Activated CD4-positive, alpha-beta memory T cell treated with anti-CD3 and anti-CD28 coated beads, Interleukin-2, amount 10 ng/mL, durations not matched to agents 7 days and 5 days (primary cell): ENCODE results near the gene CHST8. TPM values are rescaled to one million over a fixed set of nuclear protein-coding genes. Genes with fewer than 3 reads are reported as not detected.

Experiments used
- CTCF ChIA-PET: fragments of 350-600 bp; sonication (Branson Sonifier 250); formaldehyde crosslinking; loops from one replicate; lab custom pipeline; 2021; ENCODE audit warnings: antibody characterized with exemption, inconsistent platforms; lab: Charles Lee
- POLR2A ChIA-PET: fragments of 350-600 bp; sonication (Branson Sonifier 250); formaldehyde crosslinking; loops from one replicate; lab custom pipeline; 2021; ENCODE audit warnings: antibody characterized with exemption; lab: Charles Lee
- DNase-seq: peaks from one replicate; pipeline ENCODE4 v3.0.0-alpha.2; 2020
- H3K27ac Mint-ChIP-seq: one replicate; pipeline ENCODE4 v1.8.0; 2021; ENCODE audit warnings: mild to moderate bottlenecking, mixed read lengths
- H3K27me3 Mint-ChIP-seq: one replicate; pipeline ENCODE4 v1.8.0; 2021; ENCODE audit warnings: mixed read lengths
- H3K36me3 Mint-ChIP-seq: one replicate; pipeline ENCODE4 v1.8.0; 2021; ENCODE audit warnings: low read depth, mixed read lengths
- H3K4me1 Mint-ChIP-seq: one replicate; pipeline ENCODE4 v1.8.0; 2021; ENCODE audit warnings: mixed read lengths
- H3K4me3 Mint-ChIP-seq: one replicate; pipeline ENCODE4 v1.8.0; 2021; ENCODE audit warnings: mild to moderate bottlenecking, mixed read lengths
- H3K9me3 Mint-ChIP-seq: one replicate; pipeline ENCODE4 v1.8.0; 2021; ENCODE audit warnings: mixed read lengths
- total RNA-seq, 2 experiments: library from RNA; stranded (reverse); gene quantifications; one replicate each; pipeline ENCODE4 v1.2.3, GENCODE V29; 2021

The CHST8 gene
- total RNA-seq, 2 experiments from 2014 or later: not detected

DNA sequence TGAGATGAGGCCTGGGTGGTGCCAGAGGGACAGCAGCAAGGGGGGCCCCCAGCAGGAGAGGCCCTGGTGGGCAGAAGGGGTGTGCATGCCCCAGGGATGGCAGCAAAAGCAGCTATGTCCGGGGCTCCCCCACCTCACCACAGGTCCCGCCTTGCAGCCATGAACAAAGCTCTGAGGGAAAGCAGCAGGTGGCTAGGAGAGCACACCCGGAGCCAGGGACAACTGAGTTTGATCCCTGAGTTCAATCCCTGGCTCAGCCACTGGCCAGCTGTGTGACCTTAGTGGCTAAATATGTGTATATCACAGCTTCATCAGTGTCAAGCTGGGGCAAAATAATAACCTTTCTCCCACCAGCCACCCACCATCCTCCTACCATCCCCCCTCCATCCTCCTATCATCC is 127.3 kb downstream of the CHST8 start:
- Mint-ChIP-seq H3K27ac (no peak overlapping the region), H3K4me1 (no peaks in the 10 kb centered on the region)

DNA sequence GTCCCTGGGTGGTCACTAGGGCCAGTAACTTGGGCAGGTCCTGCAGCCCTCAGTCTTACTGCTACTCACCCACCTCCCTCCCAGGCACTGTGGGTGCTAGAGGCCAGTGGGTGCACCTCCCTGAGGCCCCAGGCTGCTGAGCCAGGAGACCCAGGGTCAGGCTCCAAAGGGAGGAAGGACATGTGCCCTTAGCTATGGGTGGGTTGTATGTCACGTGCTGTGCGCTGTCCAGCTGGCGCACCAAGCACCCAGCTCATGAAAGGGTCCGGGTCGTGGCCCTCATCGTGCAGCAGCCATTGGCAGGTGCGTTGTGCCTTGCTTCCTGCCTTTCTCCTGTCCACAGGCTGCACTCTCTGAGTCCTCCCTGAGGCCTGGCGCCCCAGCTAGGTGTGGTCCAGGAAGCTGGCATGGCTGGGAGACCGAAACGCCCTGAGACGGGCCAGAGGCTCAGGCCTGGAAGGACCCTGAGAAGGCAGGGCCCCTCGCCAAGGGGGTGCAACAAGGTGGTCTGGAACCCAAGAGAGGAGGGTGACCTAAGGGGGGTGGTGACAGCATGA is 127.9 kb downstream of the CHST8 start:
- Mint-ChIP-seq H3K4me1 (no peaks in the 10 kb centered on the region), H3K9me3 (no peaks in the 10 kb centered on the region), H3K27me3 (no peaks in the 10 kb centered on the region)

More for the DNA sequence above, 127.3 kb downstream of the CHST8 start:
- ChIA-PET POLR2A (no interaction called here), CTCF (interaction anchor here (0.8 kb wide), 1 partner anchor 318 kb away, joined by 3 read pairs; no protein-coding TSS in a partner anchor)
- DNase-seq: no peak
- Mint-ChIP-seq H3K36me3 (no peaks in the 10 kb centered on the region), H3K9me3 (no peaks in the 10 kb centered on the region), H3K27me3 (no peaks in the 10 kb centered on the region), H3K4me3 (no peak overlapping the region)

DNA sequence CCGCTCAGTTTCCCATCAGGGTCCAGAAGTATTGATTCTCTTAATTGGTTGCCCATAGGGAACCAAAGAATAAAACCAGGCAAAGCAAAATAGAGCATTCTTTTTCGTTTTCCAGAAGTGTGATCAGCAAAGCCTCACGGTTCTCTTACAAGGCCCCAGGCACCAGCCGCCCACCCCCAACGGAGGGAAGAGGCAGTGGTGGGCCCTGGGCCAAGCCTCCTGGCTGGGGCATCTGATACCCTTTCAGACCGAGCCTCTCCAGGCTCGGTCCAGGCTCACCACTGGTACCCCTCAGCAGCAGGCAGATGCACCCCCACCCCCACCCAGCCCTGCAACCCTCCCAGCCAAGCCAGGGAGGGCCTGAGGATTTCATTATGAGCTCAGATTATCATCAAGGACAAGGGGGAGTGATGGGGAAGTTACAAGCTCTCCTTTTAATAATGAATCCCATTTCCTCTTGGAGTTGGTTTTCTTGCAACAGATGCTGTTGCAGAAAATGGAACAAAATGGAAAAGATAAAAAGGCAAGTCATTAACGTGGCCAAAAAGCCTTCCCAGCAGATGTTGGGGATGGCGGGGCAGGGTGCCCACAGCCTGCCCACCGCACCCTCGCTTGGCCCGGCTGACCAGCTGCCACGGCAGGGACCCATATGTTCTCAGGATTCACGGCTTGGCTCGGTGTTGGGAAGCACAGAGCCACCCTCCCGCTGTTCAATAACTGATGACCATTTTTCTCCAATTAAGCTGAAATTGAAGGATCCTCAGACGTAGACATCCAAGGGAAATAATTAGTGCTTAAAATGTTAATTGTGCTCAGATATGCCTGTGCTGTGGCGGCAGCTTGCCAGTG is 129.1 kb downstream of the CHST8 start:
- H3K4me1 Mint-ChIP-seq: no peaks in the 10 kb centered on the region

More for the DNA sequence above, 127.9 kb downstream of the CHST8 start:
- H3K36me3 Mint-ChIP-seq: no peaks in the 10 kb centered on the region
- ChIA-PET POLR2A (no interaction called here), CTCF (interaction anchor here (0.8 kb wide), 1 partner anchor 319 kb away, joined by 3 read pairs; no protein-coding TSS in a partner anchor)
- no peak overlapping the region for H3K4me3 Mint-ChIP-seq
- H3K27ac Mint-ChIP-seq: no peak overlapping the region
- no peak for DNase-seq

DNA sequence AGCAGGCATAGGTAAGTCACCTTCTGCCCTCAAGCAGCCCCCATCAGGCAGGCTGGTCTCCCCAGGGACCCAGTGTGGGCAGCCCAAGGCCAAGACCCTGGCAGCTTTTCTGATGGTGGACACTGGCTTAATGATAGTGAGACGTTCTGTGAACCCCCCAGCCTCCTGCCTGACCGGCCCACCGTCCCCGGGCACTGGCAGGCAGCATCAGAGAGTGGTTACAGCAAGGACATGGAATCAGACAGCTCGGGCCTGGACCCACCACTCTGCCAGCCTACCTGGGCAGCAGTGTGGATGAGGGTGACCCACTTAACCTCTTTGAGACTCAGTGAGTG is 129.7 kb downstream of the CHST8 start:
- H3K9me3 Mint-ChIP-seq: no peaks in the 10 kb centered on the region
- H3K27me3 Mint-ChIP-seq: no peaks in the 10 kb centered on the region
- H3K27ac Mint-ChIP-seq: no peak overlapping the region
- CTCF ChIA-PET: no interaction called here
- no peak for DNase-seq
- H3K36me3 Mint-ChIP-seq: no peaks in the 10 kb centered on the region
- no peaks in the 10 kb centered on the region for H3K4me1 Mint-ChIP-seq
- H3K4me3 Mint-ChIP-seq: no peak overlapping the region
- POLR2A ChIA-PET: no interaction called here

More for the DNA sequence above, 129.1 kb downstream of the CHST8 start:
- no peaks in the 10 kb centered on the region for H3K36me3 Mint-ChIP-seq
- ChIA-PET POLR2A (no interaction called here), CTCF (no interaction called here)
- no peaks in the 10 kb centered on the region for H3K9me3 Mint-ChIP-seq
- H3K27me3 Mint-ChIP-seq: no peaks in the 10 kb centered on the region
- H3K4me3 Mint-ChIP-seq: no peak overlapping the region
- no peak for DNase-seq
- no peak overlapping the region for H3K27ac Mint-ChIP-seq

DNA sequence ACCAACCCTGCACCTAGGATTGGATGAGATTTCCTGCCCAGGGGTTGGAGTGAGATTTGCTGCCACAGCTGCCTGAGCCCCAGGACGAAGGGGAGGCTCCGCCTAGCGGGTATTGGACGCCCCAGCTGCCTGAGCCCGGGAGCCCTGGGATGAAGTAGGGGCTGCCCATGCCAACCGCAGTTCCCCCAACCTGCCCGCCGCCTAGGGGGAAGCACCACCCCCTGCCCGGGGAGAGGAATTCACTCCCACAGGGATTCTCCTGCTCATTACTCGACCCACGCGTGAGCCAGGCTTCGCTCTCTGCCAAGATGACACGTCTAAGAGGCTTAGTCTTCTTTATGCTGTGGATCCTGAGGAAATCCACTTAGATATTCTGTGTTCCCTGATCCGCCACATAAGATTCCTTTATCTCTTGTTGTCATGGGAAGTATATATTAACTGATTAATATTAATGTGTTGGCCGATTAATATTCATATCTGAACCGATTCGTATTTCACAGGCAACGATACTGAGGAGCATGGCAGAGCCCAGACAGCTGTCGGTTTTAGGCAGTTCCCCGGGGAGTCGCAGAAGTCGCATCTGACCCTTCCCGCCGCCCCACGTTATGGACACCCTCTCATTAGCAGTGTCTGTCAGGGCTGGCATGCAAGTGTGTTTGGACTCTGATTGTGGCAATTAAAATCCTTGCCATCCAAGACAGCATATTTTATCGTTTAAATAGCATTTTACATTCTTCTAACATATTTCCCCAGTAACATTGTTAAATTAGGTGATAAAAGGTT is 130.5 kb downstream of the CHST8 start:
- POLR2A ChIA-PET: no interaction called here
- Mint-ChIP-seq H3K4me1 (no peaks in the 10 kb centered on the region), H3K9me3 (no peaks in the 10 kb centered on the region), H3K36me3 (no peaks in the 10 kb centered on the region), H3K27ac (no peak overlapping the region), H3K27me3 (no peaks in the 10 kb centered on the region), H3K4me3 (no peak overlapping the region)
- no peak for DNase-seq
- CTCF ChIA-PET: no interaction called here

DNA sequence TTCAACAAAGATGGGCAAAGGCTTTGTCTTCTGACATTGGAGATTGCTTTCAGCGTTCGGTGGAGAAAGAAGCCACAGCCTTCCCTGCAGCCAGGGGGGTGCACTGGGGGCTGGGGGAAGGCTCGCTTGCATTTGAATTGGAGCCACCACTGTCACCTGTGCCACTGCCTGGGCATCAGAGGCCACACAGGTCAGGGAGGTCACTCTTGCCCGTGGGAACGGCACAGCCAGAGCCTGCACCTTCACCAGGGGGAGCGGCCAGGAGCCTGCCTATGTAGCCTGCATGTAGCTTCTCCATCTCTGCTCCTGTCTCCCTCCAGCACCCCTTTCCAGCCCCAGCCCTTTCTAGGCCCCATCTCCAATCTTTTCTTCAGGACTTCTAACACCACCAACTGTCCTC is 131.2 kb downstream of the CHST8 start:
- H3K27me3 Mint-ChIP-seq: no peaks in the 10 kb centered on the region

DNA sequence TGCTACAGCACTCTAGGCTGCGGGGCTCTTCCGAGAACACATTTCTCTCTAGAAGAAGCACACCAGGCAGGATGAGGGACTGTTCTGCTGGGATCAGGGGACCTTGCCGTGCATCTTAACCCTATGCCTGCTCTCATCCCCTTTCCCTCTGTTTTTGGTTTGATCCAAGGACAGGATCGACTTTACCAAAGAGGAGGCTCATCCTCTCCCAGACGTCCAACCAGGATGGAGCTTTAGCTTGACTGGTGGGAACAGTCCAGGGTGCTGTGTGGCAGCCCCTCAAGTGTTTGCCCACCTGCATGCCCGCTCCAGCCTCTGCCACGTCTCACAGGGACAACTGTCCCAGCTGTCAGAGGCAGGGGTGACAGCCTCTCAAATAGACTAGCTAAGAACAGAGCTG is 132.6 kb downstream of the CHST8 start:
- H3K27me3 Mint-ChIP-seq: no peaks in the 10 kb centered on the region

More for the DNA sequence above, 131.2 kb downstream of the CHST8 start:
- ChIA-PET POLR2A (no interaction called here), CTCF (no interaction called here)
- no peaks in the 10 kb centered on the region for H3K9me3 Mint-ChIP-seq
- no peak overlapping the region for H3K27ac Mint-ChIP-seq
- DNase-seq: no peak
- H3K4me1 Mint-ChIP-seq: no peaks in the 10 kb centered on the region
- H3K36me3 Mint-ChIP-seq: no peaks in the 10 kb centered on the region
- no peak overlapping the region for H3K4me3 Mint-ChIP-seq

DNA sequence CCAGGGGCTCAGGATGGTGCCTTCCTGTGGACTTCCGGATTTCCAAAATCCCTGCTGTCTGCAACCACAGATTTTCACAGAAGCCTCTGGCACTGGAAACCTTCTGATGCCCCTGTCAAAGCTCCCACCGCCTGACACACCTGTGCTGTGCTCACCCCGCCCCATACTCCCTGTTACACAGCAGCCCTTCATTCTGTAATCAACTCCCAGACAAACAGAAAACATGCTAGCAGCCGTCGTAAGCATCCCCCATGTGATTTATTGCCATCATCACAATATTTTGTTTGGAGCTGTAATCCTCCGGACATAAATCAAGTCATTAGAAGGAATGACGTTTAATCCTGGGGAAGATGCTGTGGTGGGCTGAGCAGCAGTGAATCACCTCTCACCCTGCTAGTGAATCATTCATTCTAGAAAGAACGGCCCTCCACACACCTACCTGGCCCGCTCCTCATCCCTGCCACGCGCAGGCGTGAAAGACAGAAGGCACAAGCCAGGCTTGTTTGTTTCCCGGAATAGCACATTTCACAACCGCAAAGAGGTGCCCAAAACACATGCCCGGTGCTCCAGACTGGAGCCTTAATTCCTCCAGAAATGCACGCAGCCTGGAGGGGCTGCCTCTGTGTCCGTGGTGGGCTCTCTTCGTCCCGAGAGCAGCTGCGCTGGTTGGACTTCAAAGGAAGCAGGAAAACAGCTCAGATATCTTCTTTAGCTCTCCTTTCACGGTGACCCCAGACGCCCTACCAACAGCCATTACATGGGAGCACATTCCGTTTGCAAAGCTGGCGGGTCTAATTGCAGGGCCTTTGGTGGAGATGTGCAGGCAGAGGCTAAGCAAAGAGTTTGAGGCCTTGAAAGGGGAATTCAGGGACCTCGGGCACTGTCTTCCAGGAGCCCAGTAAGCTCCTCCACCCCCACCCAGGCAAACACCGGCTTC is 133.6 kb downstream of the CHST8 start:
- Mint-ChIP-seq H3K27ac (no peak overlapping the region), H3K4me1 (no peaks in the 10 kb centered on the region), H3K36me3 (no peaks in the 10 kb centered on the region), H3K27me3 (no peaks in the 10 kb centered on the region), H3K9me3 (no peaks in the 10 kb centered on the region), H3K4me3 (no peak overlapping the region)
- POLR2A ChIA-PET: no interaction called here
- CTCF ChIA-PET: no interaction called here
- no peak for DNase-seq

More for the DNA sequence above, 132.6 kb downstream of the CHST8 start:
- no peak for DNase-seq
- no peaks in the 10 kb centered on the region for H3K36me3 Mint-ChIP-seq
- H3K4me3 Mint-ChIP-seq: no peak overlapping the region
- CTCF ChIA-PET: no interaction called here
- H3K27ac Mint-ChIP-seq: no peak overlapping the region
- no peaks in the 10 kb centered on the region for H3K9me3 Mint-ChIP-seq
- POLR2A ChIA-PET: no interaction called here
- H3K4me1 Mint-ChIP-seq: no peaks in the 10 kb centered on the region

DNA sequence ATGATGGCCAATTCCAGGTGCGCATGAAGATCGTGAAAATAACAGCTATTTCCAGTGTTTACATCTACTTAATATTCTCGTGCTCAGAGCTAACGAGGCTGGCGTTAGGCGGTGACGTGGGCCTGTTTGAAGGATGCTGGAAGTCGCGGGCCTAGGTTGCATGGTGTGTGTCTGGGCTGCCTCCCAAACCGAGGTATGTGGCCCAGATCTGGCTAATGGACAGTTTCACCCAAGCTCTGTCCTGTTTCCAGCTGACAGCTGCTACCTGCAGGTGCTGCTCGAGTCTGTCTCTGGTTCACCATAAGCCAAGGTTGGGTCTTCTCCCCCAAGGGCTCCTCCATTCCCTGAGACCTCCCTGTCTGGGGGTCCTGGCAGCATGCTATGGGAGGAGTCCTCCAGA is 134.4 kb downstream of the CHST8 start:
- H3K27me3 Mint-ChIP-seq: no peaks in the 10 kb centered on the region
- no peak for DNase-seq
- CTCF ChIA-PET: no interaction called here
- H3K9me3 Mint-ChIP-seq: no peaks in the 10 kb centered on the region
- H3K27ac Mint-ChIP-seq: no peak overlapping the region
- no peak overlapping the region for H3K4me3 Mint-ChIP-seq
- no peaks in the 10 kb centered on the region for H3K36me3 Mint-ChIP-seq
- POLR2A ChIA-PET: no interaction called here
- no peaks in the 10 kb centered on the region for H3K4me1 Mint-ChIP-seq

DNA sequence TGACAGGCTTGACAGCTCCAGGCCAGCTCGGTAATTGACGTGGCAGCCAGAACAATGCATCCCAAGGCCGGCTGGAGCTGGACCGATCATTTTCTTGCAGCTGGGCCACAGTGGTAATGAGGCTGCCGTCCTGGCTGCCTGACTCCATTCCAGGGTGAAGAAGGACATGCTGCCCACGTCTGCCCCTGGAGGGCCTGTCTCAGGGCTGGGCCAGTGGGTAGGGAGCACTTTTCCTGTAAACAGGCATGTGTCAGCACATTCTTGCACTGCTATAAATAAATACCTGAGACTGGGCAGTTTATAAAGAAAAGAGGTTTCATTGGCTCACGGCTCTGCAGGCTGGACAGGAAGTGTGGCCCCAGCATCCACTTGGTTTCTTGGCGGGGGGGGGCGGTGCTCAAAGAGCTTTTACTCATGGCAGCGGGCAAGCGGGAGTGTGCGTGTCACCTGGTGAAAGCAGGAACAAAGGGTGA is 136.8 kb downstream of the CHST8 start:
- H3K27me3 Mint-ChIP-seq: no peaks in the 10 kb centered on the region
- CTCF ChIA-PET: no interaction called here

DNA sequence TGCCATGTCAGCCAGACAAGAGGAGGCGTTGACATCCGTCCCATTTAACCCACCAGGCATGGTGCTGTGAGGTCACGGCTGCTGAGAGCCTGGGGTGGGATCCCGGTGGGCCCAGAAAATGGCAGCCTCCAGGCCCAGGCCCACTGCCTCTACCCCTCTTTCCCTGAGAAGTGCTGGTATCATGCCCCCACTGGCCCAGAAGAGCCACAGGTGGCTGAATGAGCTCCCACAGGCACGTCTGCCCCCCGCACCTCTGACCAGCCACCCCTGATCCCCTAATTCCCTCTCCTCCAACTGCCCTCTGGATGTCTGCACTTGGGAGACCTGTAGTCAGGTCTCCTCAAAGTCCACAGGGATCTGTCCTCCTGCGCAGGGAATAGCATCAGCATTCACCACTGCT is 137.6 kb downstream of the CHST8 start:
- Mint-ChIP-seq H3K9me3 (no peaks in the 10 kb centered on the region), H3K27me3 (no peaks in the 10 kb centered on the region), H3K27ac (no peak overlapping the region), H3K4me3 (no peak overlapping the region), H3K36me3 (no peaks in the 10 kb centered on the region), H3K4me1 (no peaks in the 10 kb centered on the region)
- POLR2A ChIA-PET: no interaction called here
- CTCF ChIA-PET: no interaction called here
- DNase-seq: no peak

More for the DNA sequence above, 136.8 kb downstream of the CHST8 start:
- Mint-ChIP-seq H3K9me3 (no peaks in the 10 kb centered on the region), H3K4me1 (no peaks in the 10 kb centered on the region), H3K27ac (no peak overlapping the region), H3K4me3 (no peak overlapping the region), H3K36me3 (no peaks in the 10 kb centered on the region)
- no peak for DNase-seq
- POLR2A ChIA-PET: no interaction called here

DNA sequence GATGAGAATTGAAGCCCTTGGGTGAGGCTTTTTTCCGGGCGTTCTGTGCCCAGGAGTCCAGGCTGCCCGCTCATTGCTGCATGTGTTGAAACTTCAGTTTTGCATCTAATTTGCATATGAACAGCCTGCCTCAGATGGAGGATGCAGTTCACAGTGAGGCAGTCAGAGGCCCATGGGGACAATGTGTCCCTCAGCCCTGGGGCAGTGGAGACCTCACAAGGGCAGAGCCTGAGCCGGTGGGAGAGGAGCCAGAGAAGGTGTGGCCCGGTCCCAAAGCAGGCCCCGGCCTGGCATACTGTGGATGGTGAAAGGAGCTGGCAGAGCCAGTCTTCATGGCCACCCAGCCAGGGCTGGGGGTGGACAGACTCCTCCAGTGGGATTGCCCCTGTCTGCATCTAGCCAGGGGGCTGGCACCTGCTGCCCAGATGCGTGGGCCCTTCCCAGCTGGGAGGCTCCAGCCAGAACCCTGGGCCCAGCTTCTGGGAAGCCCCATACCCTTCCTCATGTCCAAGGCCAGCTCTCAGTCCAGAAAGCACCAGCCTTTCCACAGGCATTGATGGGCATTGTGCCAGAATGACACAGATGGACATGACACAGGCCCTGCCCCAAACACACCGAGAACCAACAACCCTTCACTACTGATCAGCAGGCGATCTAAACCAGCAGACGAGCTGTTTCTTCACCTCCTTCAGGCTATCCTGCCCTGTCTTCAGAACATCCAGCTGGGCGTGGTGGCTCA is 142.0 kb downstream of the CHST8 start:
- H3K4me1 Mint-ChIP-seq: no peaks in the 10 kb centered on the region
- H3K27ac Mint-ChIP-seq: no peak overlapping the region
- CTCF ChIA-PET: interaction anchor here (0.9 to 1.3 kb wide), 2 partner anchors 14 to 333 kb away, joined by 3 to 6 read pairs; no protein-coding TSS in a partner anchor
- H3K9me3 Mint-ChIP-seq: no peaks in the 10 kb centered on the region
- H3K36me3 Mint-ChIP-seq: no peaks in the 10 kb centered on the region
- H3K4me3 Mint-ChIP-seq: no peak overlapping the region
- DNase-seq: no peak
- POLR2A ChIA-PET: no interaction called here
- H3K27me3 Mint-ChIP-seq: peaks cover 1% of the 10 kb centered on the region
